ENCODE measurements around the gene TOGARAM2. TPM values are rescaled to one million over a fixed set of nuclear protein-coding genes. Genes with fewer than 3 reads are reported as not detected.

TOGARAM2 gene
- total RNA-seq, 2 donors from 2014 or later = 3.0 to 4.3 TPM

DNA sequence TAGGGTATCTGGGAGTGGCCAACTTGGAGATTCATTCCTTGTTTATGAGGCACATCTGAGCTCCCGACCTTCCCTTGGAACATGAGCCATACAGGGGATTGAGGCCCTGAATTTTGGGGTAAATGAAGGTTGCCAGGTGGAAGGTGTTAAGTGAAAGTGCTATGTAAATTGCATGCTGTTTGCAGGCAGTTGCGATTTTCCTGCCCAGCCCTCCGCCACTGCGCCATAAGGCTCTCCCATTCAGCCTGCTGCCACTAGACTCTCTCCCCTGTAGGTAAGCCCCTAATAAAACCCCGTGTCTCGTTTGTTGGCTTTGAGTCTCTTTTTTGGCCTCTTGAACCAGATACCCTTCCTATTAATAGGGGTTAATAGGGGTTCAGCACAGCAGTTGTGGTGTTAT lies 59.5 kb downstream of the TOGARAM2 start:
- no peak for ATAC-seq (replicated peaks)
- Mint-ChIP-seq H3K36me3 (ENCODE audit: low read depth) (no peaks in the 10 kb centered on the region), H3K4me3 (no peak overlapping the region), H3K27me3 (no peaks in the 10 kb centered on the region), H3K9me3 (no peaks in the 10 kb centered on the region), H3K27ac (no peak overlapping the region), H3K4me1 (no peaks in the 10 kb centered on the region)

DNA sequence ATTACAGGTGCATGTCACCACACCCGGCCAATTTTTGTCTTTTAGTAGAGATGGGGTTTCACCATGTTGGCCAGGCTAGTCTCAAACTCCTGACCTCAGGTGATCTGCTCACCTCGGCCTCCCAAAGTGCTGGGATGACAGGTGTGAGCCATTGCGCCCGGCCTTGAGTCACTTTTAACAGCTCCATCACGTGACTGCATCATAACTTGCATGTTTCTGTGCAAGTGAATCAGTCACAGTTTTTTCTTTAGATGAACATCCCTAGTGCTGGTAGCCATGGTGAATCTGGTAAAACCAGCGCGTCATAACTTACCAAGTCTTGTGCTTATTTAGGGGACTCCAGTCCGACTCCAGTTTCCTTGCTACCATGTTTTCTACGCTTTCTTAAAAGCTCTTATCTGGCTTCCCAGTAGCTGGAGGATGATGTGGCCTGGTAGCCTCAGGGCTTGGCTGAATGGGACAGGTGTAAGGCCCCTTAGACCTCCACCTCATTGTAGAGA lies 60.1 kb downstream of the TOGARAM2 start:
- ATAC-seq (replicated peaks) = no peak
- H3K9me3 Mint-ChIP-seq = no peaks in the 10 kb centered on the region
- no peak overlapping the region for H3K27ac Mint-ChIP-seq
- no peak overlapping the region for H3K4me3 Mint-ChIP-seq
- H3K36me3 Mint-ChIP-seq (ENCODE audit: low read depth) = no peaks in the 10 kb centered on the region
- H3K4me1 Mint-ChIP-seq = no peaks in the 10 kb centered on the region
- no peaks in the 10 kb centered on the region for H3K27me3 Mint-ChIP-seq

DNA sequence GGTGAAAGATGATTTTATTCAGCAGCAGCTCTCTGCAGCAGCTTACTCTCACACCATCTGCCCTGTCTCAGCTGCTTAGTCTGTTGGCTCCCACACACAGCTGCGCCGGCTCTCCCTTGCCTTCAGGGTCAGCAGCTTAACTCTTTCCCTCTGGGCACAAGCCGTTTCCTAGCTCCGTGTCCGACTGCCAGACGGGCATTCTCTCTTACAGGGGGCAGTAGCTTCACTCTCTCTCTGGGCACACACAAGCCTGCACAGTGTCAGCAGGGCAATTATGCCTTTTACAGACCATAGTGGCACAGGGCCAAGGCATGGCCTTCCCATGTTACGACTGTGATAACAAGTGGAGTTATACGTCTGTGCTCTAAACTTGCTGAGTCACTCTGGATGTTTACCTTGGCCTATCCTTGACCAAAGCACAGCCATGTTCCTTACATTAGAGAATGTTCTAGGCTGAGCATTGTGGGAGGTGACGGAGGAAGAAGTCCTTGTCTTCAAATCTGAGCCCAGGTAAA lies 61.5 kb downstream of the TOGARAM2 start:
- no peaks in the 10 kb centered on the region for H3K27me3 Mint-ChIP-seq
- H3K27ac Mint-ChIP-seq = no peak overlapping the region
- no peak for ATAC-seq (replicated peaks)
- no peaks in the 10 kb centered on the region for H3K9me3 Mint-ChIP-seq
- H3K36me3 Mint-ChIP-seq (ENCODE audit: low read depth) = no peaks in the 10 kb centered on the region
- no peak overlapping the region for H3K4me3 Mint-ChIP-seq
- H3K4me1 Mint-ChIP-seq = no peaks in the 10 kb centered on the region

DNA sequence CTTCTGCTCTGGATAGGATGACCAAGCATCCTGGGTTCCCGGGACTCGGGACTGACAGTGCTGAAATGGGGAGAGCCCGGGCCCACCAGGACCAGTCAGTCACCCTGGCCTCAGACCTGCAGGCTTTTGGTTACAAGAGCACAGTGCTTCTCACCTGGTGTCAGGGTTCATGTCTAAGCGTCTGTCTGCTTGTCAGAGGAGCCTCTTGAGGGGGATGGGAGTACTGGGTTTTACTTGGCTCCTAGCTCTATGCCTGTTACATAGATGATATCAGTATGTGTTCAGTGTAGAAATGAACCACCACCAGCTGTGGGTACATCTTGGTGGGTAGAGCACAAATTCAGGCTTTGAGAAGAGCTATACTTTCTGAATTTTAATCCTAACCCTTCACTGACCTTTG lies 63.4 kb downstream of the TOGARAM2 start:
- H3K4me1 Mint-ChIP-seq = no peaks in the 10 kb centered on the region
- H3K36me3 Mint-ChIP-seq (ENCODE audit: low read depth) = no peaks in the 10 kb centered on the region
- H3K9me3 Mint-ChIP-seq = no peaks in the 10 kb centered on the region
- no peak overlapping the region for H3K27ac Mint-ChIP-seq
- H3K4me3 Mint-ChIP-seq = no peak overlapping the region
- no peak for ATAC-seq (replicated peaks)
- no peaks in the 10 kb centered on the region for H3K27me3 Mint-ChIP-seq

DNA sequence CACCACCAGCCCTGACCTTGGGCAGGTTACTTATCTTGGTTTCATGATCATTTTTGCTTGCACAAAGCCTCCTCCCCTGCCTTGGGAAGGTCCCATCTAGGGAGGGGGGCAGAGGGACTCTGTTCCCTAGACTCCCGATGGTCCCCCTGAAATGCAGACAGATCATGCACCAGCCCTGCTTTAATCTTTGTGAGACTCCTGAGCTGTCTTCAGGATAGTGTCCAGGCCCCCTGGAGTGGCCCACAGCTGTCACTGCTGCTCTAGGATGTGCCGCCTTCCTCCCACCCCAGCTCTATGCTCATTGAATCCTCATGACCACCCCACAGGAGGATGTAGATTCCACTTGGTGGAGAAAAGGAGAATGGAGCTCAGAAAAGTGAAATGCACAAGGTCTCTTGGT lies 65.2 kb downstream of the TOGARAM2 start:
- Mint-ChIP-seq H3K4me3 (no peak overlapping the region), H3K27ac (no peak overlapping the region), H3K4me1 (no peaks in the 10 kb centered on the region), H3K36me3 (ENCODE audit: low read depth) (no peaks in the 10 kb centered on the region), H3K9me3 (no peaks in the 10 kb centered on the region), H3K27me3 (no peaks in the 10 kb centered on the region)
- no peak for ATAC-seq (replicated peaks)

DNA sequence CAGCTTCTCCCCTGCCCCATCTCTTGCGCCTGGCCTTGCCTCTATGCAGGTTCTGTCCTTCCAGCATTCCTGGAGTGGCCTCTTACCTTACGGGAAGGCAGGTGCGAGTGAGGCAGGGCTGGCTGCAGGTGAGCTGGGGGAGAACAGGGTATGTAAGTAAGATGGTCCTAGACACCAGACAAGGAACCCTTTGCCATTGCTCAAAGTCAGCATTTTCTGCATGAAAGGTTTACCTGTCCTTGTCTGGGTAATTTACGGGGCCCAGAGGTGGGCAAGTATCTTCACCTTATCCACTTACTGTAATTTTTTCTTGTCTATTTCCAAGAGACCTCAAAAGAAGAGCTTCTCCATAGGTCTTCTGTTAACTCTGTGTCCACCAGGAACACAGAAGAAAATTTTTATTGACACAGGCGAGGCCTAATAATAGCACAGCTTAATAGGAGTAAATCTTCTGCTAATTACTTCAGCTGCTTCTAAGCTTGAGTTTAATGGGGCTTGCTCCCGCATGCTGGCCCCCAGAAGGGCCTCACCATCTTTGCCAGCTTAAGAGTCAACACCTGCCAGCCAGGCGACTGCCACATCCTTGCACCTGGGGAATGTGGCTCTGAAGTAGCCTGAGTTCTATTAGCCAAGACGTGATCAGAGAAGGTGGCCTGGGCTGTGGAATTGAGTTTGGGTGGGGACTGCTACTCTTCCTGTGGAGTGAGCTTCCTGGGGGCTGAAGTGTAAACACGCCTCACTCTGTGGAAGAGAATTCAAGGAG lies 66.2 kb downstream of the TOGARAM2 start:
- Mint-ChIP-seq H3K36me3 (ENCODE audit: low read depth) (no peaks in the 10 kb centered on the region), H3K27me3 (no peaks in the 10 kb centered on the region), H3K9me3 (no peaks in the 10 kb centered on the region), H3K4me3 (no peak overlapping the region), H3K4me1 (no peaks in the 10 kb centered on the region), H3K27ac (no peak overlapping the region)
- ATAC-seq (replicated peaks) = no peak

DNA sequence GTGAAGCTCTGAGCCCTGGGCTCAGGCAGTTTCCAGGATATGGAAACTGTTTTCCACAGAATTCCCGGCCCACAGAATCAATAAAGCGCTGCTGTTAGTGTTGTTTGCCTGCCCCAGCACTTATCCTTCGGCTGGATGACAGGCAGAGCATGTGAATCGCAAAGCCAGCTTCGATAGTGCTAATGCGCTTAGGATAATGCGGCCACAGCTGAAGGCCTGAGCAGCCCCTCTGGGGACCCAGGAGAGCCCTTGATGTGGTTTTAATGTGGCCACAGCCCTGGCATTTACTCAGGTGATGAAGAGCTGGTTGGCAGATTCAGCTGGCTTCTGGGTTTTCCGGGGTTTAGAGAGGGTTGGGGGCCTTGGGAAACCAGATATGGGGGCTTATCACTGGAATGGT lies 69.5 kb downstream of the TOGARAM2 start:
- no peaks in the 10 kb centered on the region for H3K4me1 Mint-ChIP-seq
- no peaks in the 10 kb centered on the region for H3K27me3 Mint-ChIP-seq
- no peak for ATAC-seq (replicated peaks)
- H3K36me3 Mint-ChIP-seq (ENCODE audit: low read depth) = no peaks in the 10 kb centered on the region
- H3K4me3 Mint-ChIP-seq = no peak overlapping the region
- no peaks in the 10 kb centered on the region for H3K9me3 Mint-ChIP-seq
- no peak overlapping the region for H3K27ac Mint-ChIP-seq

DNA sequence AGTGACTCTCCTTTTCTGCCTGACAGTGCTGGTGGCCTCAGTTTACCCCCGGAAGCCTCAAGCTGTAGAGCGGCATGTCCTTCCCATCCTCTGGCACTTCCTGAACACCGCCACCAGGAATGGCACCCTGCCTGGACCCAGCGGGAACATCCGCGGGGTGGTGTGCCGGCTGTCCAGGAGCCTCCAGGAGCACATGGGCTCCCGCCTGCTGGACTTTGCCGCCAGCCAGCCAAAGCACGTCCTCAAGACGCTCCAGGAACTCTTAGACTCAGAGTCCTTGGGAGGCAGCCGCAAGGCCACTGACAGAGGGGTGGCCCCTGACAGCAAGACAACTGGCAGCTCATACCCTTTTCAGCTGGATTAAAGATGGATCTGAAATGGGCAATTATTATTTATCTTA lies 70.6 kb downstream of the TOGARAM2 start:
- Mint-ChIP-seq H3K9me3 (no peaks in the 10 kb centered on the region), H3K27ac (no peak overlapping the region)

DNA sequence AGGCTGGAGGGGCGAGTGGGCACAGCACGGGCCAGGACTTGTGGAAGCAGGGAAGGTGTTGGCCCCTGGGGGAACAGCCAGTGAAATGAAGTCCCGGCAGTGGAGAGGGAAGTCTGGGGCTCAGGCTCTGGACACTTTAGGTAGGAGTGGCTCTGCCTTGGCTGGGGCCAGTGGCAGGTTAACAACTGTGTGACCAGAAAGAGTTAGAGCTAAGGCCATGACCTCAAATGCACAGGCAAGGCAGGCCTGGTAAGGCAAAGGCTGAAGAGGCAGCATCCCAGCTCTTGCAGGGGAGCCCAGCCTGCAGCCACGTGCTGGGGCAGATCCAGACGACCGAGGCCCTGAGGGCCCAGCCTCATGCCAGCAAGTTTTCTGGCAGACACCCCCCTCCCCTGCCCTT lies 71.7 kb downstream of the TOGARAM2 start:
- no peak for ATAC-seq (replicated peaks)
- no peaks in the 10 kb centered on the region for H3K4me1 Mint-ChIP-seq
- H3K36me3 Mint-ChIP-seq (ENCODE audit: low read depth) = no peaks in the 10 kb centered on the region
- H3K4me3 Mint-ChIP-seq = no peak overlapping the region
- H3K27ac Mint-ChIP-seq = peak overlapping the region; percentile 46
- no peaks in the 10 kb centered on the region for H3K9me3 Mint-ChIP-seq
- H3K27me3 Mint-ChIP-seq = no peaks in the 10 kb centered on the region

More for the DNA sequence above, 70.6 kb downstream of the TOGARAM2 start:
- H3K4me3 Mint-ChIP-seq = no peak overlapping the region
- no peak for ATAC-seq (replicated peaks)
- no peaks in the 10 kb centered on the region for H3K27me3 Mint-ChIP-seq
- no peaks in the 10 kb centered on the region for H3K36me3 Mint-ChIP-seq (ENCODE audit: low read depth)
- no peaks in the 10 kb centered on the region for H3K4me1 Mint-ChIP-seq

DNA sequence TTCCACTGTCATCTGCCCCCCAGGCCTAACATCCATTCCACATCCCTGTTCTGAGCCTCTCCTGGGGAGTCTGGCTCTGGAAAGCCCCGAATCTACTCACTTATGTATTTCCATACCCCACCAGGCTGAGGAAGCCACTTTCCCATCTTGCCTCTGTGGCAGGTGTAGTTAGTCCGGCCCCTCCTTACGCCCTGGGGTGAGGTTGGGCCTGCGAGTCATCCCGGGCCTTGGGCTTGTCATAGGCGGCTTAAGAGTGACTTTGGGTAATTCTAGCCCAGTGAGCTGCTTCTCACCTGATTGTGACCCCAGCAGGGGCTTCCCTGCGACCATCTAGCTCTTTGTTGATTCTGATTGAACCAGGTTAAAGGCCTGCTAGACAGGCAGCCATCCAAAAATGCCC lies 72.1 kb downstream of the TOGARAM2 start:
- Mint-ChIP-seq H3K4me1 (no peaks in the 10 kb centered on the region), H3K4me3 (no peak overlapping the region), H3K9me3 (no peaks in the 10 kb centered on the region), H3K36me3 (ENCODE audit: low read depth) (no peaks in the 10 kb centered on the region), H3K27ac (no peak overlapping the region), H3K27me3 (no peaks in the 10 kb centered on the region)
- ATAC-seq (replicated peaks) = no peak

DNA sequence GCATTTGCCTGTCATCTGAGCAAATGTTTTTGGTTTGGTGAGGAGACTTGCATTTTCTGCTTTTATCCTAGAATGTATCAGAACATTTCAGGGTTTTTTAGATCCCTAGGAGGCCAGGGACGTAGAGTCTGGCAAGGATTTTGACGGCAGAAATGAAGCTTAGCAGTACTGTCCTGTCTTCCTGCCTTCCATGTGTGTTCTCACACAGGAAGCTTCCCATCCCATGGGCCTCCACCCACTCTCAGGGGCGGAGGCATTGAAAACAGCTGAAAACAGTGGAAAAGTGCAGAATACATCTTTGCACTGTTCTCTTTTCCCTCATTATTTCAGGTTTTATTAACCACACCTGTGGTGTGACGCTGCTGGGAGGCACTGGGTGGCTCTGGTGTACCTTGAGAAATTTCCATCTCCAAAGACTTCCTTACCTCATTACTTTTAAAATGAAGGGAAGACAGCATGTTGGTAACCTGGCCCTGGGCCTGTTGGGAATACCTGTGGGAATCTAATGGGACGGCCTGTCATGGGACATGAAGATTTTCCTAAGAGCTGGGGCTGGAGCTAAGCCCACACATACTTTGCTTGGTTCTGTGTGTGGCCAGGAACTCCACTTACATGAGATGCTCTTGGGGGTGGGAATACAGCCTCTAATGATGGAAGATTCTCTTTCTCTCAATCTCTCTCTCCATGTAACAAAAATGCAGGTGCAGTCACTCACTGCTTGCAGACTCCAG lies 72.7 kb downstream of the TOGARAM2 start:
- H3K27me3 Mint-ChIP-seq = no peaks in the 10 kb centered on the region
- H3K36me3 Mint-ChIP-seq (ENCODE audit: low read depth) = no peaks in the 10 kb centered on the region
- no peaks in the 10 kb centered on the region for H3K4me1 Mint-ChIP-seq
- no peak overlapping the region for H3K4me3 Mint-ChIP-seq
- no peaks in the 10 kb centered on the region for H3K9me3 Mint-ChIP-seq
- ATAC-seq (replicated peaks) = no peak
- peak overlapping the region; percentile 17 for H3K27ac Mint-ChIP-seq

DNA sequence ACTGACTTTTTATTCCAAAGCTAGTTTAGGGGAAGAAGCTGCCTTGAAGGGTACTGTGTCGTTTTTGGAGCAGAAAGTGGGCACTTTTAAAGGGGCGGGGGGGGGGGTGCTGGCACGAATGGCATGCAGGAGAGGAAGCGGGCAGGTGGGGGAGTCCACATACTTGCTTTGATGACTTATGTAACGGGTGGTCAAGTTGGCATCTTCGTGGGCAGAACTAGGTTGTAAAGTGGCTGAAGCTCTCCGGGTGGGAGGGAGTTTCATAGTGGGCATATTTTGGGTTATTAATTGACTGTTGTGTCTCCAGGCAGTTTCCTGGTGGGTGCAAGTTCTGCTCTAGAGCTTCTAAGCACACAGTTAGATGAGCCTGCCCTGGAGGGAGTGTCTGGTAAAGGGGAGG lies 73.3 kb downstream of the TOGARAM2 start:
- no peaks in the 10 kb centered on the region for H3K36me3 Mint-ChIP-seq (ENCODE audit: low read depth)
- peaks cover 2% of the 10 kb centered on the region for H3K4me1 Mint-ChIP-seq
- no peaks in the 10 kb centered on the region for H3K9me3 Mint-ChIP-seq
- peak overlapping the region; percentile 17 for H3K27ac Mint-ChIP-seq
- H3K4me3 Mint-ChIP-seq = no peak overlapping the region
- H3K27me3 Mint-ChIP-seq = no peaks in the 10 kb centered on the region
- no peak for ATAC-seq (replicated peaks)

DNA sequence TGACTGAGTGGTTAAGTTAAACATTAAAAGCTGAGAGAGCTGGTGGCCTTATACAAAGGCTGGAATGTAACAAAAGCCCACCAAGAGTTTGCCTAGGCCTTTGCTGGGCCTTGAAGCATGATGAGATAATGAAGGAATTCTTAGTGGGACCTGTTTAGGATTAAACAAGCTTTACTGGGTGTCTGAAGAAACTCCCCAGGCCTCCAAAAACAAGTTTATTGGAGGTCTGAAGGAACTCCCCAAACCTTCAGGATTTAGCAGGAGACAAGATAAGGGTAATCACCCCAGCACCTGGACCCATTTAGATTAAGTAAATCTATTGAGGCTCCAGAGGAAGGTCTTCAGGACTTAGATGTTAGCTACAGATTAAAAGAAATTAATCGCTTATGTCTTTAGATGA lies 74.5 kb downstream of the TOGARAM2 start:
- no peaks in the 10 kb centered on the region for H3K9me3 Mint-ChIP-seq
- peaks cover 7% of the 10 kb centered on the region for H3K4me1 Mint-ChIP-seq
- H3K27ac Mint-ChIP-seq = no peak overlapping the region
- no peaks in the 10 kb centered on the region for H3K27me3 Mint-ChIP-seq
- no peak overlapping the region for H3K4me3 Mint-ChIP-seq
- H3K36me3 Mint-ChIP-seq (ENCODE audit: low read depth) = no peaks in the 10 kb centered on the region
- ATAC-seq (replicated peaks) = no peak

DNA sequence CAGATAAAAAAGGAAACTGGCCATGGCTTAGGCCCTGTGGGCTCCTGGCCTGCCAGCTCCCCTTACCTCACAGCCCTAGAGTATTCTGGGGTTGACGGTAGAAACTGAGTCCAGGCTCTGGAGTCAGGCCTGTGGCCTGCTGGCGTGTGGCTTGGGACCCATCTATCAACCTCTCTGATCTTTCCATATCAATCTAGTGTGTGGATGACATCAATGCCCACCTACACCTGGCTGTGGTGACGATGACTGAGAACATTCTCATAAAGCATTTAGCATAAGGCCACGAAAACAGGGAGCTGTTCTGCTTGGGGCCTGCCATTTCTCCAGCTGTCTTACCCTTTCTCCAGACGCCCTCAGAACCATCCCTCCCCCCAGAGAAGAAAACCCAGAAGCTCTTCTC lies 75.4 kb downstream of the TOGARAM2 start:
- Mint-ChIP-seq H3K9me3 (no peaks in the 10 kb centered on the region), H3K4me3 (no peak overlapping the region), H3K27me3 (no peaks in the 10 kb centered on the region), H3K4me1 (peaks cover 7% of the 10 kb centered on the region), H3K27ac (no peak overlapping the region), H3K36me3 (ENCODE audit: low read depth) (no peaks in the 10 kb centered on the region)
- no peak for ATAC-seq (replicated peaks)

DNA sequence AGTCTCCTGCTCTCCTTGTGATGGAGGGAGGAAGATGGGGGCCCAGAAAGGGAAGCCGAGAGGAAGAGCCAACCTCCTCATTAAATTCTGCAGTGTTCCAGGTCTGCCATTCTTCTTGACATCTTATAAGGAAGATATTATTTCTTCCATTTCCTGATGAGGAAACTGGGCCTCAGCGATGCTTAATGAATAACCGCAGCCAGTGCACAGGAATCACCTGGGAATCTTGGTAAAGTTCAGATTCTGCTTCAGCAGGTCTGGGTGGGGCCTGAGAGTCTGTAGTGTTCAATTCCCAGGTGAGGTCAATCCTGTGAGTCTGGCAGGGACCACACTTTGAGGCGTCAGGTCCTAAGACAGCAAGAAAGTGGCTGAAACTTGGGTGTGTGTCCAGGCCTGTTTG lies 75.9 kb downstream of the TOGARAM2 start:
- no peak for ATAC-seq (replicated peaks)
- H3K36me3 Mint-ChIP-seq (ENCODE audit: low read depth) = no peaks in the 10 kb centered on the region
- H3K27ac Mint-ChIP-seq = no peak overlapping the region
- H3K4me3 Mint-ChIP-seq = no peak overlapping the region
- no peaks in the 10 kb centered on the region for H3K9me3 Mint-ChIP-seq
- peaks cover 7% of the 10 kb centered on the region for H3K4me1 Mint-ChIP-seq
- H3K27me3 Mint-ChIP-seq = no peaks in the 10 kb centered on the region

All from activated T-helper 17 cell treated with anti-CD3 and anti-CD28 coated beads, Interleukin-2, amount 50 U/mL, for 72 hours (primary cell).